Activated T-cell treated with anti-CD3 and anti-CD28 coated beads for 1 hour (primary cell): Measurements from ENCODE around the gene PDHA1.
A peak's percentile ranks its signal among the peaks of the same experiment; 100 is the strongest.

Experiments
- DNase-seq: peaks from one replicate; pipeline ENCODE4 v3.0.0-alpha.2; 2020; ENCODE audit warnings: low read depth

PDHA1 gene

GRCh38 chrX:19343535-19344408 is at the start of gene PDHA1:
Gene PDHA1 (plus strand): TSS chrX:19343927. CDS start chrX:19344038, 111 bp downstream.
- peak; percentile 87 for DNase-seq

- DNase-seq = no peak
Measured at GRCh38 chrX:19303256-19303880, 40.4 kb upstream of the PDHA1 start.

GRCh38 chrX:19326567-19326966 is 17.2 kb upstream of the PDHA1 start:
- no peak for DNase-seq

- DNase-seq = no peak
Measured at GRCh38 chrX:19331831-19332230, 11.9 kb upstream of the PDHA1 start.

- no peak for DNase-seq
Measured at GRCh38 chrX:19332983-19333382, 10.7 kb upstream of the PDHA1 start.

- no peak for DNase-seq
Measured at GRCh38 chrX:19334945-19335626, 8.6 kb upstream of the PDHA1 start.

GRCh38 chrX:19342331-19342906 is 1.3 kb upstream of the PDHA1 start:
- no peak for DNase-seq

- no peak for DNase-seq
Measured at GRCh38 chrX:19343085-19343534, 617 bp upstream of the PDHA1 start.

GRCh38 chrX:19344661-19345060 is 934 bp downstream of the PDHA1 start:
- no peak for DNase-seq

- no peak for DNase-seq
Measured at GRCh38 chrX:19347916-19348315, 4.2 kb downstream of the PDHA1 start.

GRCh38 chrX:19349264-19349663 is 5.5 kb downstream of the PDHA1 start:
- DNase-seq = no peak

- DNase-seq = no peak
Measured at GRCh38 chrX:19350941-19351384, 7.2 kb downstream of the PDHA1 start.

- DNase-seq = no peak
Measured at GRCh38 chrX:19354625-19355024, 10.9 kb downstream of the PDHA1 start.

- no peak for DNase-seq
Measured at GRCh38 chrX:19358521-19358920, 14.8 kb downstream of the PDHA1 start.

GRCh38 chrX:19360903-19361302 is 17.2 kb downstream of the PDHA1 start:
- no peak for DNase-seq

- no peak for DNase-seq
Measured at GRCh38 chrX:19361701-19362100, 18.0 kb downstream of the PDHA1 start.

- no peak for DNase-seq
Measured at GRCh38 chrX:19368576-19368975, 24.8 kb downstream of the PDHA1 start.

- no peak for DNase-seq
Measured at GRCh38 chrX:19370061-19370460, 26.3 kb downstream of the PDHA1 start.

GRCh38 chrX:19372170-19372546 is 28.4 kb downstream of the PDHA1 start:
- DNase-seq = peak; percentile 52

- no peak for DNase-seq
Measured at GRCh38 chrX:19372547-19373331, 29.0 kb downstream of the PDHA1 start.

- DNase-seq = no peak
Measured at GRCh38 chrX:19373351-19373891, 29.7 kb downstream of the PDHA1 start.
